HEK293 (cell line): ENCODE data around the gene PLGRKT.

ENCODE experiments used
- CTCF ChIA-PET: fragments of 350-600 bp; formaldehyde crosslinking; extraction: SDS; loops from one replicate; lab custom pipeline; 2021; ENCODE audit warnings: antibody characterized with exemption; lab: Yijun Ruan, JAX
- POLR2A ChIA-PET: fragments of 300-600 bp; formaldehyde crosslinking; extraction: SDS; loops from one replicate; lab custom pipeline; 2020; ENCODE audit warnings: antibody characterized with exemption, inconsistent platforms; lab: Yijun Ruan, JAX
- H3K27ac ChIP-seq: fragments of 200-500 bp; sonication (Bioruptor generic); 2 replicates; pipeline ENCODE4 v1.5.1; 2014; ENCODE audit warnings: low read depth, low read length, control low read depth, inconsistent platforms; ENCODE audit errors: extremely low read depth
- H3K36me3 ChIP-seq, 2 experiments: fragments of 200-500 bp in 1 of 2; sonication (Bioruptor generic) in 1 of 2; 1 replicate in 1 of 2; 2 replicates in 1 of 2; pipeline ENCODE4 v1.5.1; 2014 to 2017; ENCODE audit warnings: inconsistent platforms in 2 of 2, low read length in 2 of 2; ENCODE audit not compliant: control insufficient read depth in 2 of 2, insufficient read depth in 1 of 2
- H3K4me1 ChIP-seq: fragments of 200-500 bp; sonication (Bioruptor generic); 2 replicates; pipeline ENCODE4 v1.5.1; 2014; ENCODE audit warnings: mild to moderate bottlenecking, low read length, inconsistent platforms; ENCODE audit not compliant: control insufficient read depth, insufficient read depth
- H3K4me3 ChIP-seq: 2 replicates; pipeline ENCODE4 v1.5.1; 2011; ENCODE audit warnings: low read depth, mild to moderate bottlenecking, control low read depth, low read length, moderate library complexity
- H3K9me3 ChIP-seq: fragments of 200-500 bp; sonication (Bioruptor generic); 2 replicates; pipeline ENCODE4 v1.5.1; 2014; ENCODE audit warnings: low read depth, low read length, inconsistent platforms; ENCODE audit not compliant: control insufficient read depth, insufficient read depth
- GLI2 ChIP-seq: fragments of 450-650 bp; formaldehyde crosslinking; IDR thresholded peaks from 2 replicates; pipeline ENCODE4; 2017; ENCODE audit warnings: missing biosample characterization, missing genetic modification characterization, low read depth, borderline replicate concordance
- GLIS1 ChIP-seq: fragments of 450-650 bp; formaldehyde crosslinking; IDR thresholded peaks from 2 replicates; pipeline ENCODE4 v1.5.1; 2016; ENCODE audit warnings: missing biosample characterization, missing genetic modification characterization
- KLF1 ChIP-seq: fragments of 450-650 bp; formaldehyde crosslinking; IDR thresholded peaks from 2 replicates; pipeline ENCODE4 v1.5.1; 2016; ENCODE audit warnings: missing biosample characterization, missing genetic modification characterization
- KLF10 ChIP-seq: fragments of 450-650 bp; IDR thresholded peaks from 2 replicates; pipeline ENCODE4 v1.5.1; 2018; ENCODE audit warnings: missing biosample characterization, mild to moderate bottlenecking, missing genetic modification characterization
- REPIN1 ChIP-seq: fragments of 450-650 bp; formaldehyde crosslinking; IDR thresholded peaks from 2 replicates; pipeline ENCODE4 v1.5.1; 2017; ENCODE audit warnings: missing biosample characterization, missing genetic modification characterization, low read depth
- ZBTB48 ChIP-seq: fragments of 450-650 bp; formaldehyde crosslinking; IDR thresholded peaks from 2 replicates; pipeline ENCODE4 v1.5.1; 2016; ENCODE audit warnings: missing biosample characterization, missing genetic modification characterization
- ZNF114 ChIP-seq: fragments of 450-650 bp; formaldehyde crosslinking; IDR thresholded peaks from 2 replicates; pipeline ENCODE4 v1.5.0; 2017; ENCODE audit warnings: missing biosample characterization, missing genetic modification characterization
- ZNF140 ChIP-seq: fragments of 450-650 bp; formaldehyde crosslinking; IDR thresholded peaks from 2 replicates; pipeline ENCODE4 v1.5.1; 2016; ENCODE audit warnings: missing biosample characterization, missing genetic modification characterization
- ZNF146 ChIP-seq: fragments of 450-650 bp; formaldehyde crosslinking; IDR thresholded peaks from 2 replicates; pipeline ENCODE4 v1.5.1; 2016; ENCODE audit warnings: missing biosample characterization, missing genetic modification characterization
- ZNF174 ChIP-seq: fragments of 450-650 bp; formaldehyde crosslinking; IDR thresholded peaks from 2 replicates; pipeline ENCODE4 v1.5.0; 2017; ENCODE audit warnings: missing biosample characterization, mild to moderate bottlenecking, missing genetic modification characterization
- ZNF211 ChIP-seq: fragments of 450-650 bp; formaldehyde crosslinking; IDR thresholded peaks from 2 replicates; pipeline ENCODE4 v1.5.1; 2016; ENCODE audit warnings: low read depth, missing biosample characterization, missing genetic modification characterization
- ZNF302 ChIP-seq: fragments of 450-650 bp; formaldehyde crosslinking; IDR thresholded peaks from 2 replicates; pipeline ENCODE4 v1.5.1; 2016; ENCODE audit warnings: missing biosample characterization, missing genetic modification characterization, low read depth
- ZNF335 ChIP-seq: fragments of 450-650 bp; formaldehyde crosslinking; conservative IDR thresholded peaks from 2 replicates; pipeline ENCODE4 v1.5.1; 2016; ENCODE audit warnings: missing biosample characterization, missing genetic modification characterization
- ZNF366 ChIP-seq: fragments of 450-650 bp; formaldehyde crosslinking; conservative IDR thresholded peaks from 2 replicates; pipeline ENCODE4 v1.5.1; 2016; ENCODE audit warnings: missing biosample characterization, missing genetic modification characterization
- ZNF391 ChIP-seq: fragments of 450-650 bp; formaldehyde crosslinking; IDR thresholded peaks from 2 replicates; pipeline ENCODE4 v1.5.1; 2016; ENCODE audit warnings: low read depth, missing biosample characterization, missing genetic modification characterization, borderline replicate concordance
- ZNF624 ChIP-seq: fragments of 450-650 bp; formaldehyde crosslinking; IDR thresholded peaks from 2 replicates; pipeline ENCODE4 v1.5.1; 2017; ENCODE audit warnings: missing biosample characterization, missing genetic modification characterization
- ZNF707 ChIP-seq: fragments of 450-650 bp; formaldehyde crosslinking; IDR thresholded peaks from 2 replicates; pipeline ENCODE4 v1.5.1; 2016; ENCODE audit warnings: missing biosample characterization, missing genetic modification characterization
- ZNF791 ChIP-seq: fragments of 450-650 bp; formaldehyde crosslinking; IDR thresholded peaks from 2 replicates; pipeline ENCODE4 v1.5.1; 2016; ENCODE audit warnings: missing biosample characterization, missing genetic modification characterization
- TF ChIP-seq, protein P1 (sequence below): fragments of 450-650 bp; formaldehyde crosslinking; IDR thresholded peaks from 2 replicates; pipeline ENCODE4 v1.5.1; 2016; ENCODE audit warnings: missing biosample characterization, missing genetic modification characterization
- TF ChIP-seq, protein P2 (sequence below): fragments of 450-650 bp; formaldehyde crosslinking; IDR thresholded peaks from 2 replicates; pipeline ENCODE4 v1.5.1; 2017; ENCODE audit warnings: missing biosample characterization, missing genetic modification characterization
- TF ChIP-seq, protein P3 (sequence below): fragments of 450-650 bp; formaldehyde crosslinking; IDR thresholded peaks from 2 replicates; pipeline ENCODE4 v1.5.1; 2016; ENCODE audit warnings: missing biosample characterization, missing genetic modification characterization
- TF ChIP-seq, protein P4 (sequence below): fragments of 450-650 bp; formaldehyde crosslinking; IDR thresholded peaks from 2 replicates; pipeline ENCODE4 v1.5.1; 2017; ENCODE audit warnings: missing biosample characterization, missing genetic modification characterization
- TF ChIP-seq, protein P5 (sequence below): fragments of 450-650 bp; formaldehyde crosslinking; IDR thresholded peaks from 2 replicates; pipeline ENCODE4 v1.5.1; 2016; ENCODE audit warnings: missing biosample characterization, missing genetic modification characterization
- TF ChIP-seq, protein P6 (sequence below): fragments of 450-650 bp; formaldehyde crosslinking; IDR thresholded peaks from 2 replicates; pipeline ENCODE4 v1.5.1; 2017; ENCODE audit warnings: missing biosample characterization, missing genetic modification characterization

PLGRKT gene

DNA sequence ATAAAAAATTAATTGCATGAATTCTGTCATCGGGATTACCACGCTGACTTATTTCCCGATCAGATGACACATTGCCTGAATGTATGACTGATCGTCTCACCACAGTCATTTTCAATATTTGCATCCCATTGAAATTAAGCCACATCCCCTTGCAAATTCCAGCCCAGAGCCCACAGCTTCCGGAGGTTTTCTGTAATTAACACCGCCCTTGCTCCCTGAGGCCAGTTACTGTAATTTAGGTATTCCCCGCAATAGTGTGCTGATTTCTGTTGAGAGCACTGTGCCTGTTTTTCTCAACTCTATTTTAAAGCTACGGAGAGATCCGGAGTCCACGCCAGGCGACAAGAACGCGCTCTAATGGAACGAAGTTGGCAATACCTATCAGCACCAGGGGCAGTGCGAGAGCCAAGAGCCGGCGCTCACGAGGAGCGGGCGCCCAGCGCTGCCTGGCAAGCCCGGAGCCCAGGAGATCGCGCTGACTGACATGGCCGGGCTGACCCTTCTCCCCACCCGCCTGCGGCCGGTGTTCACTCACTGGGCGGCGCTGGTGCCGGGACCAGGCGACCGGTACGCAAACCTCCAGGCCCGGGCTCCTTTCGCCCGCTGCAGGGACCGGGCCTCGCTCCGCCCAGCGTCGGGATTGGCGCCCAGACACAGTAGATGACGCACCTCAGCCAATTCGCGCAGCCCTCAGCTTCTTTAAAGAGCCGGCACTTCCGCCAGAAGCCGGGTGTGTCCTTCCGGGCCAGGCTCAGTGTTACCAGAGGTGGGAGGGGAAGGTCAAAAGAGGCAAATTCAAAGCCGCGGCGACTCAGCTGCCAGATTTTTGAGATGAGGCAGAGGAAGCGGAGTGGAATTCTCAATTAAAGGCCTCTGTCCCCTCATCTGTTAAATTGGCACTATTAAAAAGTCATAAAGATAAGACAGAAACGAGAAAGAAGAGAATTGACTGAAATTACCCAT is at the start of gene PLGRKT (continued):
- TF ChIP-seq, protein P1, sequence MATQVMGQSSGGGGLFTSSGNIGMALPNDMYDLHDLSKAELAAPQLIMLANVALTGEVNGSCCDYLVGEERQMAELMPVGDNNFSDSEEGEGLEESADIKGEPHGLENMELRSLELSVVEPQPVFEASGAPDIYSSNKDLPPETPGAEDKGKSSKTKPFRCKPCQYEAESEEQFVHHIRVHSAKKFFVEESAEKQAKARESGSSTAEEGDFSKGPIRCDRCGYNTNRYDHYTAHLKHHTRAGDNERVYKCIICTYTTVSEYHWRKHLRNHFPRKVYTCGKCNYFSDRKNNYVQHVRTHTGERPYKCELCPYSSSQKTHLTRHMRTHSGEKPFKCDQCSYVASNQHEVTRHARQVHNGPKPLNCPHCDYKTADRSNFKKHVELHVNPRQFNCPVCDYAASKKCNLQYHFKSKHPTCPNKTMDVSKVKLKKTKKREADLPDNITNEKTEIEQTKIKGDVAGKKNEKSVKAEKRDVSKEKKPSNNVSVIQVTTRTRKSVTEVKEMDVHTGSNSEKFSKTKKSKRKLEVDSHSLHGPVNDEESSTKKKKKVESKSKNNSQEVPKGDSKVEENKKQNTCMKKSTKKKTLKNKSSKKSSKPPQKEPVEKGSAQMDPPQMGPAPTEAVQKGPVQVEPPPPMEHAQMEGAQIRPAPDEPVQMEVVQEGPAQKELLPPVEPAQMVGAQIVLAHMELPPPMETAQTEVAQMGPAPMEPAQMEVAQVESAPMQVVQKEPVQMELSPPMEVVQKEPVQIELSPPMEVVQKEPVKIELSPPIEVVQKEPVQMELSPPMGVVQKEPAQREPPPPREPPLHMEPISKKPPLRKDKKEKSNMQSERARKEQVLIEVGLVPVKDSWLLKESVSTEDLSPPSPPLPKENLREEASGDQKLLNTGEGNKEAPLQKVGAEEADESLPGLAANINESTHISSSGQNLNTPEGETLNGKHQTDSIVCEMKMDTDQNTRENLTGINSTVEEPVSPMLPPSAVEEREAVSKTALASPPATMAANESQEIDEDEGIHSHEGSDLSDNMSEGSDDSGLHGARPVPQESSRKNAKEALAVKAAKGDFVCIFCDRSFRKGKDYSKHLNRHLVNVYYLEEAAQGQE (tag by site-specific recombination): peak; percentile 56
- TF ChIP-seq ZNF335 (peak; percentile 62), ZNF791 (tag by site-specific recombination) (no peak), ZNF624 (tag by site-specific recombination) (no peak), ZNF302 (no peak), KLF1 (tag by site-specific recombination) (peak; percentile 61; the same call in 1 of the 2 replicates), KLF10 (peak; percentile 55; the same call in 1 of the 2 replicates), ZBTB48 (tag by site-specific recombination) (peak; percentile 57; the same call in 1 of the 2 replicates), GLIS1 (tag by site-specific recombination) (no peak), ZNF391 (tag by site-specific recombination) (0 out of 2 replicates have a peak, but pooled peaks have one; percentile 49)
- TF ChIP-seq, protein P2, sequence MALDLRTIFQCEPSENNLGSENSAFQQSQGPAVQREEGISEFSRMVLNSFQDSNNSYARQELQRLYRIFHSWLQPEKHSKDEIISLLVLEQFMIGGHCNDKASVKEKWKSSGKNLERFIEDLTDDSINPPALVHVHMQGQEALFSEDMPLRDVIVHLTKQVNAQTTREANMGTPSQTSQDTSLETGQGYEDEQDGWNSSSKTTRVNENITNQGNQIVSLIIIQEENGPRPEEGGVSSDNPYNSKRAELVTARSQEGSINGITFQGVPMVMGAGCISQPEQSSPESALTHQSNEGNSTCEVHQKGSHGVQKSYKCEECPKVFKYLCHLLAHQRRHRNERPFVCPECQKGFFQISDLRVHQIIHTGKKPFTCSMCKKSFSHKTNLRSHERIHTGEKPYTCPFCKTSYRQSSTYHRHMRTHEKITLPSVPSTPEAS: peak; percentile 10; the same call in 1 of the 2 replicates

DNA sequence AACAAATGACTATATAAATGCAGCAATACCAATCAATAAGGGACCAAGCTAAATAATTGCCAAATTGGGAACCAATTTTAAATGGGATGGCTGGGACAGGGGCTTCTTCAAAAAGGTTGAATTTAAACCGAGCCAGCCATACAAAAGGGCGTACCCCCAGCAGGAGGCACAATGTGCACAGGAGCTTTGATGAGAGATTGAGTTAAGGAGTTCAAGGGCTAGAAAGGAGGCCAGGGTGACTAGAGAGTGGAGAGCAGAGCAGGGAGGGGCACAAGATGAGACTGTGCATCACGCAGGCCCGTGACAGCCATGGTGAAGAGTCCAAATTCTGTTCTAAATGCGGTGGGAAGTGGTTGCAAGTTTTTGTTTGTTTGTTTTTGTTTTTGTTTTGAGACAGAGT is 49.3 kb upstream of the PLGRKT start:
- ChIA-PET CTCF (interaction anchor here (0.7 kb wide), 1 partner anchor 114 kb away, joined by 3 read pairs; no protein-coding TSS in a partner anchor), POLR2A (no interaction called here)
- H3K9me3 ChIP-seq: no peaks in the 10 kb centered on the region
- no peak for TF ChIP-seq ZNF366
- TF ChIP-seq, protein P3, sequence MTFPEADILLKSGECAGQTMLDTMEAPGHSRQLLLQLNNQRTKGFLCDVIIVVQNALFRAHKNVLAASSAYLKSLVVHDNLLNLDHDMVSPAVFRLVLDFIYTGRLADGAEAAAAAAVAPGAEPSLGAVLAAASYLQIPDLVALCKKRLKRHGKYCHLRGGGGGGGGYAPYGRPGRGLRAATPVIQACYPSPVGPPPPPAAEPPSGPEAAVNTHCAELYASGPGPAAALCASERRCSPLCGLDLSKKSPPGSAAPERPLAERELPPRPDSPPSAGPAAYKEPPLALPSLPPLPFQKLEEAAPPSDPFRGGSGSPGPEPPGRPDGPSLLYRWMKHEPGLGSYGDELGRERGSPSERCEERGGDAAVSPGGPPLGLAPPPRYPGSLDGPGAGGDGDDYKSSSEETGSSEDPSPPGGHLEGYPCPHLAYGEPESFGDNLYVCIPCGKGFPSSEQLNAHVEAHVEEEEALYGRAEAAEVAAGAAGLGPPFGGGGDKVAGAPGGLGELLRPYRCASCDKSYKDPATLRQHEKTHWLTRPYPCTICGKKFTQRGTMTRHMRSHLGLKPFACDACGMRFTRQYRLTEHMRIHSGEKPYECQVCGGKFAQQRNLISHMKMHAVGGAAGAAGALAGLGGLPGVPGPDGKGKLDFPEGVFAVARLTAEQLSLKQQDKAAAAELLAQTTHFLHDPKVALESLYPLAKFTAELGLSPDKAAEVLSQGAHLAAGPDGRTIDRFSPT (tag by site-specific recombination): no peak
- TF ChIP-seq REPIN1: no peak
- TF ChIP-seq GLI2 (tag by site-specific recombination): no peak
- TF ChIP-seq, protein P4, sequence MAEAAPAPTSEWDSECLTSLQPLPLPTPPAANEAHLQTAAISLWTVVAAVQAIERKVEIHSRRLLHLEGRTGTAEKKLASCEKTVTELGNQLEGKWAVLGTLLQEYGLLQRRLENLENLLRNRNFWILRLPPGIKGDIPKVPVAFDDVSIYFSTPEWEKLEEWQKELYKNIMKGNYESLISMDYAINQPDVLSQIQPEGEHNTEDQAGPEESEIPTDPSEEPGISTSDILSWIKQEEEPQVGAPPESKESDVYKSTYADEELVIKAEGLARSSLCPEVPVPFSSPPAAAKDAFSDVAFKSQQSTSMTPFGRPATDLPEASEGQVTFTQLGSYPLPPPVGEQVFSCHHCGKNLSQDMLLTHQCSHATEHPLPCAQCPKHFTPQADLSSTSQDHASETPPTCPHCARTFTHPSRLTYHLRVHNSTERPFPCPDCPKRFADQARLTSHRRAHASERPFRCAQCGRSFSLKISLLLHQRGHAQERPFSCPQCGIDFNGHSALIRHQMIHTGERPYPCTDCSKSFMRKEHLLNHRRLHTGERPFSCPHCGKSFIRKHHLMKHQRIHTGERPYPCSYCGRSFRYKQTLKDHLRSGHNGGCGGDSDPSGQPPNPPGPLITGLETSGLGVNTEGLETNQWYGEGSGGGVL (tag by site-specific recombination): no peak
- TF ChIP-seq ZNF146 (tag by site-specific recombination): no peak
- TF ChIP-seq, protein P5, sequence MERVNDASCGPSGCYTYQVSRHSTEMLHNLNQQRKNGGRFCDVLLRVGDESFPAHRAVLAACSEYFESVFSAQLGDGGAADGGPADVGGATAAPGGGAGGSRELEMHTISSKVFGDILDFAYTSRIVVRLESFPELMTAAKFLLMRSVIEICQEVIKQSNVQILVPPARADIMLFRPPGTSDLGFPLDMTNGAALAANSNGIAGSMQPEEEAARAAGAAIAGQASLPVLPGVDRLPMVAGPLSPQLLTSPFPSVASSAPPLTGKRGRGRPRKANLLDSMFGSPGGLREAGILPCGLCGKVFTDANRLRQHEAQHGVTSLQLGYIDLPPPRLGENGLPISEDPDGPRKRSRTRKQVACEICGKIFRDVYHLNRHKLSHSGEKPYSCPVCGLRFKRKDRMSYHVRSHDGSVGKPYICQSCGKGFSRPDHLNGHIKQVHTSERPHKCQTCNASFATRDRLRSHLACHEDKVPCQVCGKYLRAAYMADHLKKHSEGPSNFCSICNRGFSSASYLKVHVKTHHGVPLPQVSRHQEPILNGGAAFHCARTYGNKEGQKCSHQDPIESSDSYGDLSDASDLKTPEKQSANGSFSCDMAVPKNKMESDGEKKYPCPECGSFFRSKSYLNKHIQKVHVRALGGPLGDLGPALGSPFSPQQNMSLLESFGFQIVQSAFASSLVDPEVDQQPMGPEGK (tag by site-specific recombination): no peak
- TF ChIP-seq, protein P6, sequence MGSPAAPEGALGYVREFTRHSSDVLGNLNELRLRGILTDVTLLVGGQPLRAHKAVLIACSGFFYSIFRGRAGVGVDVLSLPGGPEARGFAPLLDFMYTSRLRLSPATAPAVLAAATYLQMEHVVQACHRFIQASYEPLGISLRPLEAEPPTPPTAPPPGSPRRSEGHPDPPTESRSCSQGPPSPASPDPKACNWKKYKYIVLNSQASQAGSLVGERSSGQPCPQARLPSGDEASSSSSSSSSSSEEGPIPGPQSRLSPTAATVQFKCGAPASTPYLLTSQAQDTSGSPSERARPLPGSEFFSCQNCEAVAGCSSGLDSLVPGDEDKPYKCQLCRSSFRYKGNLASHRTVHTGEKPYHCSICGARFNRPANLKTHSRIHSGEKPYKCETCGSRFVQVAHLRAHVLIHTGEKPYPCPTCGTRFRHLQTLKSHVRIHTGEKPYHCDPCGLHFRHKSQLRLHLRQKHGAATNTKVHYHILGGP: no peak
- TF ChIP-seq ZNF211: no peak
- TF ChIP-seq ZNF114 (tag by site-specific recombination): no peak
- TF ChIP-seq ZNF707 (tag by site-specific recombination): no peak
- no peak for TF ChIP-seq ZNF174 (tag by site-specific recombination)
- no peak for TF ChIP-seq ZNF140 (tag by site-specific recombination)

More for the DNA sequence above, 49.3 kb upstream of the PLGRKT start:
- H3K4me3 ChIP-seq: no peak overlapping the region
- H3K27ac ChIP-seq: no peak overlapping the region
- no peaks in the 10 kb centered on the region for H3K4me1 ChIP-seq
- H3K36me3 ChIP-seq: no peaks in the 10 kb centered on the region
